RWPE2 (cell line): ENCODE measurements around the gene WDR86.

Source experiments
- ATAC-seq: fragments of 200-7000 bp; cut with Tn5 transposase; 3 replicates; pipeline ENCODE4 v1.9.1; 2021; ENCODE audit warnings: low read depth
- DNase-seq: peaks from one replicate; pipeline ENCODE4 v3.0.0-alpha.2; 2020; ENCODE audit warnings: low spot score
- H3K27ac ChIP-seq: fragments of 450-650 bp; 2 replicates; pipeline ENCODE4 v1.5.1; 2017; ENCODE audit warnings: mild to moderate bottlenecking; ENCODE audit not compliant: poor library complexity, severe bottlenecking
- H3K27me3 ChIP-seq: fragments of 250-450 bp; sonication (Bioruptor Pico); 2 replicates; pipeline ENCODE4 v1.5.1; 2021; ENCODE audit warnings: mild to moderate bottlenecking, moderate library complexity; ENCODE audit not compliant: insufficient read depth, poor library complexity, severe bottlenecking
- H3K36me3 ChIP-seq: fragments of 250-450 bp; sonication (Bioruptor Pico); 2 replicates; pipeline ENCODE4 v1.5.1; 2020; ENCODE audit warnings: low read depth, mild to moderate bottlenecking, moderate library complexity
- H3K4me1 ChIP-seq: fragments of 250-450 bp; sonication (Bioruptor Pico); 2 replicates; pipeline ENCODE4 v1.5.1; 2021; ENCODE audit warnings: mild to moderate bottlenecking, moderate library complexity; ENCODE audit not compliant: insufficient read depth, poor library complexity, severe bottlenecking
- H3K4me3 ChIP-seq: fragments of 250-450 bp; sonication (Bioruptor Pico); 2 replicates; pipeline ENCODE4 v1.5.1; 2021; ENCODE audit warnings: mild to moderate bottlenecking, moderate library complexity; ENCODE audit not compliant: severe bottlenecking
- H3K9me3 ChIP-seq: fragments of 250-450 bp; sonication (Bioruptor Pico); 2 replicates; pipeline ENCODE4 v1.5.1; 2021; ENCODE audit warnings: mild to moderate bottlenecking, moderate library complexity; ENCODE audit not compliant: severe bottlenecking
- TF ChIP-seq, protein P1 (sequence below): fragments of 450-650 bp; IDR thresholded peaks from one replicate; pipeline ENCODE4 v1.5.1; 2017; ENCODE audit warnings: mild to moderate bottlenecking, moderate library complexity; ENCODE audit not compliant: poor library complexity, severe bottlenecking

WDR86 gene

DNA sequence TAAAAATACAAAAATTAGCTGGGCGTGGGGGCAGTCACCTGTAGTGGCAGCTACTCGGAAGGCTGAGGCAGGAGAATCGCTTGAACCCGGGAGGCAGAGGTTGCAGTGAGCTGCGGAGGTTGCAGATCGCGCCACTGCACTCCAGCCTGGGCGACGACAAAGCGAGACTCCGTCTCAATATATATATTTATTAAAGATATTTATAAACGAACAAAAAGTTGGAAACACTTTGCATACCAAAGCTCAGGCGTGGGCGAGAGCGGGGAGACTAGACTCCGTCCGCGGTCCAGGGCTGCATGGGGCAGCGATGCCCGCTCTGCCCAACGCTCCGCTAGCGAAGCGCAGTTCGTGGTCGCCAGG is 38.0 kb upstream of the WDR86 start:
- H3K9me3 ChIP-seq, result no peaks in the 10 kb centered on the region
- H3K27ac ChIP-seq, result no peak overlapping the region
- DNase-seq (no peak), ATAC-seq (no peak)
- TF ChIP-seq, protein P1, sequence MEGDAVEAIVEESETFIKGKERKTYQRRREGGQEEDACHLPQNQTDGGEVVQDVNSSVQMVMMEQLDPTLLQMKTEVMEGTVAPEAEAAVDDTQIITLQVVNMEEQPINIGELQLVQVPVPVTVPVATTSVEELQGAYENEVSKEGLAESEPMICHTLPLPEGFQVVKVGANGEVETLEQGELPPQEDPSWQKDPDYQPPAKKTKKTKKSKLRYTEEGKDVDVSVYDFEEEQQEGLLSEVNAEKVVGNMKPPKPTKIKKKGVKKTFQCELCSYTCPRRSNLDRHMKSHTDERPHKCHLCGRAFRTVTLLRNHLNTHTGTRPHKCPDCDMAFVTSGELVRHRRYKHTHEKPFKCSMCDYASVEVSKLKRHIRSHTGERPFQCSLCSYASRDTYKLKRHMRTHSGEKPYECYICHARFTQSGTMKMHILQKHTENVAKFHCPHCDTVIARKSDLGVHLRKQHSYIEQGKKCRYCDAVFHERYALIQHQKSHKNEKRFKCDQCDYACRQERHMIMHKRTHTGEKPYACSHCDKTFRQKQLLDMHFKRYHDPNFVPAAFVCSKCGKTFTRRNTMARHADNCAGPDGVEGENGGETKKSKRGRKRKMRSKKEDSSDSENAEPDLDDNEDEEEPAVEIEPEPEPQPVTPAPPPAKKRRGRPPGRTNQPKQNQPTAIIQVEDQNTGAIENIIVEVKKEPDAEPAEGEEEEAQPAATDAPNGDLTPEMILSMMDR, result no peak
- no peaks in the 10 kb centered on the region for H3K36me3 ChIP-seq
- H3K27me3 ChIP-seq, result no peaks in the 10 kb centered on the region
- no peak overlapping the region for H3K4me3 ChIP-seq
- no peaks in the 10 kb centered on the region for H3K4me1 ChIP-seq

GRCh38 chr7:151447312-151447711 is 37.5 kb upstream of the WDR86 start:
- H3K27me3 ChIP-seq, result no peaks in the 10 kb centered on the region
- TF ChIP-seq, protein P1, result no peak
- DNase-seq (no peak), ATAC-seq (no peak)
- H3K4me1 ChIP-seq, result no peaks in the 10 kb centered on the region
- no peak overlapping the region for H3K27ac ChIP-seq
- no peaks in the 10 kb centered on the region for H3K9me3 ChIP-seq
- H3K36me3 ChIP-seq, result no peaks in the 10 kb centered on the region
- H3K4me3 ChIP-seq, result no peak overlapping the region

DNA sequence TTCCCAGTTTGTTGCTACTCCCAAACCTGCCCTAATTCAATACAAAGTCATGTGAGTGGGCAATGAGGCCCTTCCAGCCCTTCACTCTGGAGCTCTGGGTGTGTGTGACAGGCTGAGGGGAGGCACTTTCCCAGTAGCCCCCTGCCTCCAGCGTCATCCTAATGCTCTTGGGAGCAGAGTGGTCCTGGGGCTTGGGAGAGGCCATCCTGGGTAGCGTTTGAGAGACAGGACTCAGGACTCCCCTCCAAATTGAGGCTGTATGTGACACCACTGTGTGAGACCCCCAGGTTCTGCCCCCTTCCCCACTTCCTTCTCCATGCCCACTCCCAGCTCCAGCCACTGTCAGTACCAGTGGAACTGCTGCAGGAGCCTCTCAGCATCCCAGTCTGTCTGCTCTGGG is 36.6 kb upstream of the WDR86 start:
- Histone ChIP-seq H3K27ac (no peak overlapping the region), H3K27me3 (no peaks in the 10 kb centered on the region), H3K9me3 (no peaks in the 10 kb centered on the region), H3K36me3 (no peaks in the 10 kb centered on the region), H3K4me1 (peaks cover 3% of the 10 kb centered on the region), H3K4me3 (no peak overlapping the region)
- DNase-seq, result no peak
- TF ChIP-seq, protein P1, result no peak
- no peak for ATAC-seq

DNA sequence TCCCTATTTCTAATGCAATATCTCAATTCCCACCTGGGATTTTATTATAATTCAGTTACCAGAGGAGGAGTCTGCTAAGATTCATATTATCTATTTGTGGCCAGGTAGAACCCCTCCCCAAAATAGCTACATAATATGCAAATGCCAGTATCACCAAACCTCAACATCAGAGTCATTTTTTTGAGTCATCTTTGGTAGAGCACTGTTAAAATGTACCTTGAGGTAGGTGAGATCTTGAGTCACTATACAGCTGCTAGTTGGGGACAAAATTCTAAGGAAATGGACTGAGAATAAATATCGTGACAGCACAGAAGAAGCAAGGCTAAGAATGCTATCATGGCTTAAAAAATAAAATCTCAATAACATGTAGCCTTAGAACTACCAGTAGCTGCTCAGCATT is 34.8 kb upstream of the WDR86 start:
- TF ChIP-seq, protein P1, result no peak
- Histone ChIP-seq H3K27me3 (no peaks in the 10 kb centered on the region), H3K4me1 (peaks cover 8% of the 10 kb centered on the region), H3K36me3 (no peaks in the 10 kb centered on the region), H3K27ac (no peak overlapping the region), H3K4me3 (no peak overlapping the region), H3K9me3 (no peaks in the 10 kb centered on the region)
- ATAC-seq (no peak), DNase-seq (no peak)

DNA sequence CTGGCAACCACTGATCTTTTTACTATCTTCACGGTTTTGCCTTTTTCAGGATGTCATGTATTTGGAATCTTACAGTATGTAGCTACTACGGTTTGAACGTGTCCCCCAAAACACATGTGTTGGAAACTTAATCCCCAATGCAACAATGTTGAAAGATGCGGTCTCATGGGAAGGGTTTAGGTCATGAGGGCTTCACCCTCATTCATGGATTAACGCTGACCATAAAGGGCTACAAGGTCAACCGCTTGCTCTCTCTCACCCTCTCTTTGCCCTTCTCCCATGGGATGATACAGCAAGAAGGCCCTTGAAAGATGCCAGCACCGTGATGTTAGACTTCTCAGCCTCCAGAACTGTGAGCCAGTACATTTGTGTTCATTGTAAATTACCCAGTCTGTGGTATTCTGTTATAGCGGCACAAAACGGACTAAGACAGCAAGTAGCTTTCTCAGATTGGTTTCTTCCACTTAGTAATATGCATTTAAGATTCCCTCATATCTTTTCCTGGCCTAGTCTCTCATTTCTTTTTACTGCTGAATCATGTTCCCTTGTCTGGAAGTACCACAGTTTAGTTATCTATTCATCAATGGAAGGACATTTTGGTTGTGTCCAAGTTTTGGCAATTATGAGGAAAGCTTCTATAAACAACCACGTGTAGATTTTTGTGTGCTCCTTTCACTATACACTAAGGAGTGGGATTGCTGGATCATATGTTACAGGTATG is 33.1 kb upstream of the WDR86 start:
- Histone ChIP-seq H3K27me3 (no peaks in the 10 kb centered on the region), H3K4me1 (peaks cover 8% of the 10 kb centered on the region), H3K36me3 (no peaks in the 10 kb centered on the region), H3K9me3 (no peaks in the 10 kb centered on the region), H3K4me3 (no peak overlapping the region), H3K27ac (no peak overlapping the region)
- TF ChIP-seq, protein P1, result no peak
- ATAC-seq (no peak), DNase-seq (no peak)
